Ecto neural progenitor cell (in vitro differentiated cells): ENCODE results near the gene PCDH9.
"Not testable (repeated sequence)": the region's sequence is repeated elsewhere in the genome, so short reads cannot be mapped to it uniquely, and the experiment has no call there.

Experiments used
- DNase-seq: peaks from one replicate; pipeline ENCODE4 v3.0.0-alpha.2; 2018; ENCODE audit warnings: low spot score

The PCDH9 gene

GRCh38 chr13:67125681-67126080 lies 104.5 kb downstream of the PCDH9 start:
- DNase-seq = no peak

GRCh38 chr13:67123165-67123564 lies 107.0 kb downstream of the PCDH9 start:
- DNase-seq = no peak

- DNase-seq = no peak
These were observed 107.9 kb downstream of the PCDH9 start for GRCh38 chr13:67122251-67122650.

GRCh38 chr13:67120872-67121531 lies 109.1 kb downstream of the PCDH9 start:
- no peak for DNase-seq

GRCh38 chr13:67119481-67119894 lies 110.6 kb downstream of the PCDH9 start:
- no peak for DNase-seq

GRCh38 chr13:67118277-67118676 lies 111.9 kb downstream of the PCDH9 start:
- no peak for DNase-seq

GRCh38 chr13:67117010-67117550 lies 113.1 kb downstream of the PCDH9 start:
- DNase-seq = no peak

GRCh38 chr13:67107979-67108378 lies 122.2 kb downstream of the PCDH9 start:
- no peak for DNase-seq

GRCh38 chr13:67106502-67107057 lies 123.6 kb downstream of the PCDH9 start:
- no peak for DNase-seq

GRCh38 chr13:67101730-67102467 lies 128.2 kb downstream of the PCDH9 start:
- DNase-seq = no peak

- no peak for DNase-seq
These were observed 129.4 kb downstream of the PCDH9 start for GRCh38 chr13:67100730-67101129.

- DNase-seq = no peak
These were observed 130.6 kb downstream of the PCDH9 start for GRCh38 chr13:67099494-67099893.

GRCh38 chr13:67097892-67098452 lies 132.2 kb downstream of the PCDH9 start:
- DNase-seq = no peak

GRCh38 chr13:67096893-67097292 lies 133.2 kb downstream of the PCDH9 start:
- DNase-seq = not testable (repeated sequence)

GRCh38 chr13:67096418-67096817 lies 133.7 kb downstream of the PCDH9 start:
- DNase-seq = no peak

- DNase-seq = no peak
These were observed 134.5 kb downstream of the PCDH9 start for GRCh38 chr13:67095621-67096020.

- DNase-seq = no peak
These were observed 135.2 kb downstream of the PCDH9 start for GRCh38 chr13:67094952-67095351.

GRCh38 chr13:67094078-67094477 lies 136.1 kb downstream of the PCDH9 start:
- no peak for DNase-seq

GRCh38 chr13:67091603-67092002 lies 138.5 kb downstream of the PCDH9 start:
- DNase-seq = no peak

- DNase-seq = no peak
These were observed 139.3 kb downstream of the PCDH9 start for GRCh38 chr13:67090856-67091255.

GRCh38 chr13:67087527-67087926 lies 142.6 kb downstream of the PCDH9 start:
- no peak for DNase-seq

GRCh38 chr13:67086260-67086659 lies 143.9 kb downstream of the PCDH9 start:
- DNase-seq = no peak

GRCh38 chr13:67084066-67084465 lies 146.1 kb downstream of the PCDH9 start:
- no peak for DNase-seq
